A549 (cell line): ENCODE results near the gene IRS4. TPM values are rescaled to one million over a fixed set of nuclear protein-coding genes. Genes with fewer than 3 reads are reported as not detected.

Source experiments
- ATAC-seq, 2 experiments: fragments of 200-7000 bp in 1 of 2; fragments of >200 bp in 1 of 2; cut with Nextera tagmentation in 1 of 2; cut with Tn5 transposase in 1 of 2; 3 replicates each; pipeline versions ENCODE4 v1.8.0 to v1.9.1; 2018 to 2020; ENCODE audit warnings: mild to moderate bottlenecking in 1 of 2, moderate library complexity in 1 of 2
- CTCF ChIA-PET: fragments of 300-600 bp; sonication (Branson Sonifier 250); formaldehyde crosslinking; extraction: SDS; loops from one replicate; lab custom pipeline; 2021; ENCODE audit warnings: antibody characterized with exemption, inconsistent platforms; lab: Yijun Ruan, JAX
- POLR2A ChIA-PET: fragments of 350-600 bp; formaldehyde crosslinking; extraction: SDS; loops from one replicate; lab custom pipeline; 2021; ENCODE audit warnings: antibody characterized with exemption, inconsistent platforms; lab: Yijun Ruan, JAX
- DNase-seq, 2 experiments: peaks; one replicate each; pipeline versions ENCODE4 v3.0.0 to v3.0.0-alpha.2; 2011 to 2016; ENCODE audit warnings: low read depth in 1 of 2, low spot score in 1 of 2
- FAIRE-seq: peaks from 2 replicates; lab custom pipeline; 2011; peaks lifted over from hg19 to GRCh38; lab: Jason Lieb, UNC
- H3K27ac ChIP-seq, 2 experiments: fragments of >200 bp; sonication (Bioruptor Twin); formaldehyde crosslinking; 3 replicates each; pipeline ENCODE4 v1.5.1; 2016 to 2017
- H3K4me1 ChIP-seq: fragments of >200 bp; sonication (Bioruptor Twin); formaldehyde crosslinking; 3 replicates; pipeline ENCODE4 v1.6.1; 2016
- H3K4me2 ChIP-seq: fragments of >200 bp; sonication (Bioruptor Twin); formaldehyde crosslinking; 3 replicates; pipeline ENCODE4 v1.6.1; 2016
- H3K4me3 ChIP-seq: fragments of >200 bp; sonication (Bioruptor Twin); formaldehyde crosslinking; 3 replicates; pipeline ENCODE4 v1.5.1; 2016
- H3K9me3 ChIP-seq: fragments of >200 bp; sonication (Bioruptor Twin); formaldehyde crosslinking; 3 replicates; pipeline ENCODE4 v1.6.1; 2016
- CEBPB ChIP-seq, 2 experiments: fragments of >200 bp in 1 of 2; sonication (Bioruptor Twin) in 1 of 2; formaldehyde crosslinking in 1 of 2; IDR thresholded peaks; 2 replicates each; pipeline ENCODE4 v1.6.1; 2012 to 2016
- CHD4 ChIP-seq: fragments of 200-600 bp; sonication (generic); IDR thresholded peaks from 2 replicates; pipeline ENCODE4 v1.6.1; 2016; ENCODE audit warnings: antibody characterized with exemption, mild to moderate bottlenecking, borderline replicate concordance
- CTCF ChIP-seq: fragments of >200 bp; sonication (Bioruptor Twin); formaldehyde crosslinking; IDR thresholded peaks from 3 replicates; pipeline ENCODE4 v1.5.1; 2016
- EHF ChIP-seq: fragments of 250-450 bp; sonication (Bioruptor Pico); IDR thresholded peaks from 2 replicates; pipeline ENCODE4 v1.5.0; 2020; ENCODE audit warnings: mild to moderate bottlenecking
- ELK1 ChIP-seq: fragments of 150-350 bp; IDR thresholded peaks from 2 replicates; pipeline ENCODE4 v1.6.1; 2014; ENCODE audit warnings: low read depth, mild to moderate bottlenecking, low read length
- EP300 ChIP-seq, 2 experiments: fragments of >200 bp; sonication (Bioruptor Twin); formaldehyde crosslinking; IDR thresholded peaks; 2 replicates in 1 of 2; 3 replicates in 1 of 2; pipeline ENCODE4 v1.6.1; 2016 to 2017
- FOSB ChIP-seq: fragments of 250-450 bp; sonication (Bioruptor Pico); IDR thresholded peaks from 2 replicates; pipeline ENCODE4 v1.5.0; 2020; ENCODE audit warnings: mild to moderate bottlenecking, moderate library complexity
- HEYL ChIP-seq: fragments of 250-450 bp; sonication (Bioruptor Pico); IDR thresholded peaks from 2 replicates; pipeline ENCODE4 v1.8.0; 2021; ENCODE audit warnings: mild to moderate bottlenecking, moderate library complexity
- KDM5A ChIP-seq: fragments of 200-600 bp; sonication (generic); IDR thresholded peaks from 2 replicates; pipeline ENCODE4 v1.6.1; 2016; ENCODE audit warnings: antibody characterized with exemption, mild to moderate bottlenecking
- MAX ChIP-seq: IDR thresholded peaks from 2 replicates; pipeline ENCODE4 v1.6.1; 2012
- MAZ ChIP-seq: fragments of 150-350 bp; IDR thresholded peaks from 2 replicates; pipeline ENCODE4 v1.6.1; 2014; ENCODE audit warnings: antibody characterized with exemption, low read depth, low read length, borderline replicate concordance
- MYC ChIP-seq: IDR thresholded peaks from 2 replicates; pipeline ENCODE4 v1.6.1; 2012; ENCODE audit warnings: mild to moderate bottlenecking, inconsistent platforms, low read length, improper control_type of control experiment, borderline replicate concordance
- NR3C1 ChIP-seq: fragments of >200 bp; sonication (Bioruptor Twin); formaldehyde crosslinking; IDR thresholded peaks from 3 replicates; pipeline ENCODE4 v1.6.1; 2017
- POLR2AphosphoS2 ChIP-seq: conservative IDR thresholded peaks from 2 replicates; pipeline ENCODE4 v1.6.1; 2012; ENCODE audit warnings: low read length, improper control_type of control experiment, inconsistent platforms
- RAD21 ChIP-seq, 2 experiments: fragments of >200 bp in 1 of 2; sonication (Bioruptor Twin) in 1 of 2; formaldehyde crosslinking in 1 of 2; IDR thresholded peaks in 1 of 2; conservative IDR thresholded peaks in 1 of 2; 2 replicates in 1 of 2; 3 replicates in 1 of 2; pipeline ENCODE4 v1.6.1; 2012 to 2018; ENCODE audit warnings: inconsistent platforms in 1 of 2
- REST ChIP-seq: fragments of 200-600 bp; sonication (generic); IDR thresholded peaks from 2 replicates; pipeline ENCODE4 v1.6.1; 2016; ENCODE audit warnings: antibody characterized with exemption, mild to moderate bottlenecking, moderate library complexity
- RFX5 ChIP-seq: fragments of 450-650 bp; IDR thresholded peaks from 2 replicates; pipeline ENCODE4 v1.7.1; 2014; ENCODE audit warnings: antibody characterized with exemption, mild to moderate bottlenecking, moderate library complexity
- RNF2 ChIP-seq: fragments of 200-600 bp; sonication (generic); IDR thresholded peaks from 2 replicates; pipeline ENCODE4 v1.6.1; 2016; ENCODE audit warnings: low read depth, mild to moderate bottlenecking, antibody characterized with exemption, moderate library complexity, borderline replicate concordance
- ZC3H11A ChIP-seq: fragments of 450-650 bp; IDR thresholded peaks from 2 replicates; pipeline ENCODE4 v1.6.1; 2014; ENCODE audit warnings: antibody characterized with exemption, mild to moderate bottlenecking
- ZNF302 ChIP-seq: fragments of 250-450 bp; sonication (Bioruptor Pico); IDR thresholded peaks from 2 replicates; pipeline ENCODE4 v1.9.0; 2021; ENCODE audit warnings: inconsistent platforms, mild to moderate bottlenecking, moderate library complexity
- WGBS: methylation state at CpG from one replicate; pipeline ENCODE4 v1.1.6; 2017; ENCODE audit errors: missing lambda C conversion rate; 5-methylcytosine and 5-hydroxymethylcytosine counted together
- polyA plus RNA-seq, 4 experiments: library from polyadenylated mRNA; depleted of rRNA in 3 of 4; stranded (reverse); fragments of >200 nt; fragmentation: RNase III in 1 of 4; extraction: RNeasy Plus Mini Kit Qiagen cat#74134 plus additional on column Dnase treatment in 1 of 4; gene quantifications; 2 replicates in 3 of 4; 3 replicates in 1 of 4; pipeline ENCODE4 v1.2.3, GENCODE V29; 2011 to 2017

IRS4 gene
- polyA plus RNA-seq, 2 of the 4 experiments (the other 2 are of a cell fraction) = not detected

GRCh38 chrX:108735679-108736508 is 469 bp downstream of the IRS4 start:
- no peak for FAIRE-seq
- ATAC-seq = peak; percentile 62 to 63; a peak in 5 of 6 replicates
- TF ChIP-seq FOSB (CRISPR knock-in tag) = no peak
- TF ChIP-seq MYC = no peak
- TF ChIP-seq EP300 (IDR thresholded peaks at IDR 0.05) = no peak
- TF ChIP-seq RNF2 = 0 out of 2 replicates have a peak, but pooled peaks have one; percentile 46
- TF ChIP-seq CEBPB (IDR thresholded peaks at IDR 0.05) = no peak
- no peak for TF ChIP-seq CHD4
- TF ChIP-seq RFX5 = no peak
- Histone ChIP-seq H3K4me3 (peak overlapping the region; percentile 47), H3K4me2 (peak overlapping the region; percentile 92), H3K27ac (no peak overlapping the region), H3K4me1 (peaks cover 6% of the 10 kb centered on the region; the same call in 1 of the 3 replicates), H3K9me3 (no peaks in the 10 kb centered on the region; the same call in 2 of the 3 replicates)
- DNase-seq = peak in 1 of 2 experiments; percentile 10
- WGBS = 4% methylated on average over 18 of the region's 82 CpGs
- ChIA-PET CTCF (interaction anchor here (0.5 to 1.9 kb wide), 2 partner anchors 10 to 32 kb away, joined by 3 to 5 read pairs; no protein-coding TSS in a partner anchor), POLR2A (no interaction called here)

GRCh38 chrX:108735091-108735678 is 1.2 kb downstream of the IRS4 start:
- no peak for FAIRE-seq
- no CpG with 5 or more reads among the region's 36 CpGs for WGBS
- peak; percentile 42 to 49 for DNase-seq
- H3K9me3 ChIP-seq = no peaks in the 10 kb centered on the region; the same call in 2 of the 3 replicates
- TF ChIP-seq RAD21 (conservative IDR thresholded peaks at IDR 0.05 in 1 of 2, IDR thresholded peaks at IDR 0.05 in 1 of 2) (peak in 1 of 2 experiments; percentile 27; a peak in 1 of 5 replicates), ZC3H11A (no peak), CTCF (0 out of 3 replicates have a peak, but pooled peaks have one; percentile 14)
- H3K4me3 ChIP-seq = peak overlapping the region; percentile 47
- H3K27ac ChIP-seq = no peak overlapping the region
- H3K4me2 ChIP-seq = peak overlapping the region; percentile 92
- H3K4me1 ChIP-seq = peaks cover 6% of the 10 kb centered on the region; the same call in 1 of the 3 replicates
- peak; percentile 71 to 76 for ATAC-seq
- ChIA-PET POLR2A (no interaction called here), CTCF (interaction anchor here (0.5 to 1.9 kb wide), 4 partner anchors 9 to 36 kb away, joined by 3 to 5 read pairs (median 4); no protein-coding TSS in a partner anchor)

GRCh38 chrX:108734426-108734825 is 1.9 kb downstream of the IRS4 start:
- Histone ChIP-seq H3K4me3 (no peak overlapping the region; the same call in 2 of the 3 replicates), H3K27ac (no peak overlapping the region), H3K4me1 (peaks cover 6% of the 10 kb centered on the region; the same call in 1 of the 3 replicates), H3K9me3 (no peaks in the 10 kb centered on the region; the same call in 2 of the 3 replicates), H3K4me2 (0 out of 3 replicates have a peak overlapping the region, but pooled peaks have one; percentile 92)
- ChIA-PET CTCF (interaction anchor here (1.3 to 1.8 kb wide), 2 partner anchors 15 to 35 kb away, joined by 3 to 5 read pairs; no protein-coding TSS in a partner anchor), POLR2A (no interaction called here)
- no peak for ATAC-seq
- no peak for FAIRE-seq
- DNase-seq = no peak
- TF ChIP-seq FOSB (CRISPR knock-in tag) = no peak
- TF ChIP-seq NR3C1 = no peak
- no peak for TF ChIP-seq MAZ
- TF ChIP-seq EHF = no peak
- TF ChIP-seq KDM5A = no peak
- no peak for TF ChIP-seq POLR2AphosphoS2
- no peak for TF ChIP-seq HEYL
- no peak for TF ChIP-seq MAX
- TF ChIP-seq REST = no peak
- TF ChIP-seq ZNF302 (CRISPR knock-in tag) = no peak
- no peak for TF ChIP-seq MYC
- no peak for TF ChIP-seq ELK1
- 43% methylated on average over 6 of the region's 7 CpGs for WGBS
